Natural killer cell treated with Interleukin-12 subunit alpha and Interleukin-12 subunit beta and Interleukin-15 and Interleukin-18, amount 100 ng/mL, for 72 hours (primary cell): ENCODE measurements around the gene NPSR1. TPM values are rescaled to one million over a fixed set of nuclear protein-coding genes. Genes with fewer than 3 reads are reported as not detected.
"Not testable (repeated sequence)": the region's sequence is repeated elsewhere in the genome, so short reads cannot be mapped to it uniquely, and the experiment has no call there.

Source experiments
- ATAC-seq, 2 donors: fragments of 150-1000 bp; cut with Tn5 transposase in 1 of 2; sonication (Bioruptor Pico), chemical (Tn5 transposase) in 1 of 2; 2 replicates each; pipeline ENCODE4 v1.10.0; 2021
- DNase-seq: peaks from one replicate; pipeline ENCODE4 v3.0.0; 2022; ENCODE audit warnings: low spot score
- H3K27ac Mint-ChIP-seq, 2 donors: 1 replicate in 1 of 2; 2 replicates in 1 of 2; pipeline ENCODE4 v1.8.0; 2022; ENCODE audit warnings: mixed read lengths in 2 of 2, mild to moderate bottlenecking in 1 of 2, moderate library complexity in 1 of 2
- H3K27me3 Mint-ChIP-seq, 2 donors: 1 replicate in 1 of 2; 2 replicates in 1 of 2; pipeline ENCODE4 v1.8.0; 2022; ENCODE audit warnings: mixed read lengths in 2 of 2
- H3K36me3 Mint-ChIP-seq: one replicate; pipeline ENCODE4 v1.8.0; 2022; ENCODE audit warnings: mixed read lengths
- H3K4me1 Mint-ChIP-seq, 2 donors: 1 replicate in 1 of 2; 2 replicates in 1 of 2; pipeline ENCODE4 v1.8.0; 2022; ENCODE audit warnings: low read depth in 2 of 2, mixed read lengths in 2 of 2, mild to moderate bottlenecking in 1 of 2
- H3K4me3 Mint-ChIP-seq: one replicate; pipeline ENCODE4 v1.8.0; 2022; ENCODE audit warnings: mixed read lengths
- H3K9me3 Mint-ChIP-seq: 2 replicates; pipeline ENCODE4 v1.8.0; 2022; ENCODE audit warnings: mixed read lengths
- total RNA-seq, 2 donors: library from RNA; stranded (reverse); gene quantifications; one replicate each; pipeline ENCODE4 v1.2.3, GENCODE V29; 2022

NPSR1 gene
- total RNA-seq, 2 donors from 2014 or later, result not detected

DNA sequence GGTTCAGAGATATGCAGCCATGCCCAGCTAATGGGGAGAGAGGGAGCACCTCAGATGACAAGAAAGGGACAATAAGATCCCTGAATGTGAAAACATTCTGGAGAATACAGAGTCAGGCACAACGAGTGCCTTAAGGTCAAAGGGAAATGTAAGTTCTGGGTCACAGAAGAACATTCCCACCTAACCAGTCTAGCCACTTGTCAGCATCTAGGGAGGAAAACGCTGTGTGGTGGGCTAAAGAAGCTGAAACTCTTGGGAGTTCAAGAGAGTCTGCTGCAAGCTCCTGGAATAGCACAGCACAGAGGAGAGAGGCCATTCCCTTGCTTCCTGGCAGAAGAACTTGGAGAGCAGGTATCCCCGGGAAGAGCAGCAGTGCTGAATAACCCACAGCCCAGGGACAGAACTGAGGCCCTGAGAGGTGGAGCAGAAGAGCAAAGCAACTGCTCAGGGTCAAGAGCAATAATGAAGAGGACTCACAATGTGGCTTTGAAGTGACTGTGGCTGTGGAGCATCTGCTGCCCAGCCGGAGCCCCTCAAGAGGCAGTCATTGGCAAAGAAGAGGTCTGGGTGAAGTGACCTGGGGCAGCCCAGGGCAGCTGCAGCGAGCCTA is 182.3 kb downstream of the NPSR1 start:
- H3K4me3 Mint-ChIP-seq, result no peak overlapping the region
- H3K9me3 Mint-ChIP-seq, result no peaks in the 10 kb centered on the region
- no peaks in the 10 kb centered on the region for H3K36me3 Mint-ChIP-seq
- ATAC-seq, result no peak
- no peak overlapping the region for H3K27ac Mint-ChIP-seq
- no peaks in the 10 kb centered on the region for H3K4me1 Mint-ChIP-seq
- H3K27me3 Mint-ChIP-seq, result peaks cover 22 to 29% of the 10 kb centered on the region in 2 donors
- no peak for DNase-seq

DNA sequence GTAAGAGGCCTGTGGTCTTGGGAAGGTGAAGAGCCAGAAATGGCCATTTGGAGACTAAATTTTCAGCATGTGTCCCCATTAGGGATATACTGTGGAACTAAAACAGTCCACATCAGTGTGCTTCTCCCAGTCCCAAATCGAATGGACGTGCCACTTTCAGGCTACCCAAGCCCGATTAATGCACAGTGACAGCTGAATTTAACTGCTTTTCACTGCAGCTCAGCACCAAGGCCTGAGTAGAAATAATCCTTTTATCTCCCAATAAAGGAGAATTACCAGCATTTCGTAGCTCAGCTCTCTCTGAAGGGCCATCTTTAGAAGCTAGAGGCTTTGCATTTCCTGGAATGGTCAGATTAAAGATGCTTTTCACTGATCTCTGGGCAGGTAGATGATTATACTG is 183.3 kb downstream of the NPSR1 start:
- Mint-ChIP-seq H3K4me3 (no peak overlapping the region), H3K36me3 (no peaks in the 10 kb centered on the region), H3K4me1 (no peaks in the 10 kb centered on the region), H3K27me3 (peaks cover 24 to 35% of the 10 kb centered on the region in 2 donors), H3K27ac (no peak overlapping the region), H3K9me3 (no peaks in the 10 kb centered on the region)
- no peak for ATAC-seq
- no peak for DNase-seq

DNA sequence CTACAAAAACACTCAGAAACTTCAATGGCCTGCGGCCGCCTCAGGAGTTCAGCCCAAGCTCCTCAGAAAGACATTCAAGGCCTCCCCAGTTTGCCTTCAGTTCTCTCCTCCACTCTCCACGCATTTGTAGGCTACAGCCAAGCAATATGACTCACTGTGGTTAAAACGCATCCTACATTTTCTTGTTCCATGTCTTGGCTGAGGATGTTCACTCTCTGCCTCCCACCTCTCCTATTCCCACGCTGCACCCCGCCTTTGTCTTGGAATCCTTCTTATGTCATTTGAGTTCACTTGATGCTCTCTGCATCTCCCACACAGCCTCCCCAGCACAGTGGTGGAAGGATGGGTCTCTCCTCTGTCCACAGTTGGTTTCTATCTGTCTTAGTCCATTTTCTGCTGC is 184.8 kb downstream of the NPSR1 start:
- H3K36me3 Mint-ChIP-seq, result no peaks in the 10 kb centered on the region
- H3K4me1 Mint-ChIP-seq, result no peaks in the 10 kb centered on the region
- ATAC-seq (no peak), DNase-seq (no peak)
- peaks cover 3% of the 10 kb centered on the region for H3K9me3 Mint-ChIP-seq
- H3K27ac Mint-ChIP-seq, result no peak overlapping the region
- peaks cover 25 to 40% of the 10 kb centered on the region in 2 donors for H3K27me3 Mint-ChIP-seq
- no peak overlapping the region for H3K4me3 Mint-ChIP-seq

DNA sequence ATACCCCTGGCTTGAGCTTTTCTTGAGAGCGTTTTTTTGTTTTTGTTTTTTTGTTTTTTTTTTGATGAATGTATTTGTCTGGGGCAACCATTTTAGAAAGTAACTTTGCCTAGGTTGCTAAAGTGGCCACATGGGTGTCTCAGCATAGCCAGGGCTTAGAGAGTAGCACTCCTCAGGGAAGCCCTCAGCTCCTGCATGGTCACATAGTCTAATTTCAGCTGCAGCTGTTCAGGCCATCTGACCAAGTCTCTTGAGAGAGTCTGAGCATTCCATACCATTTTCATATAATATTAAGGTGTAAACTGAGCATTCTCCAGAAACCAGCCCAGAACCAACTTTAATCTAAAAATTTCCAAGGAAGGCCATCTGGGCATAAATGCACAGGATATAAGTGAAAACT is 186.4 kb downstream of the NPSR1 start:
- no peak for ATAC-seq
- no peak for DNase-seq
- Mint-ChIP-seq H3K4me3 (no peak overlapping the region), H3K27ac (no peak overlapping the region), H3K4me1 (no peaks in the 10 kb centered on the region), H3K27me3 (peaks cover 19 to 45% of the 10 kb centered on the region in 2 donors), H3K9me3 (peaks cover 3% of the 10 kb centered on the region), H3K36me3 (no peaks in the 10 kb centered on the region)

DNA sequence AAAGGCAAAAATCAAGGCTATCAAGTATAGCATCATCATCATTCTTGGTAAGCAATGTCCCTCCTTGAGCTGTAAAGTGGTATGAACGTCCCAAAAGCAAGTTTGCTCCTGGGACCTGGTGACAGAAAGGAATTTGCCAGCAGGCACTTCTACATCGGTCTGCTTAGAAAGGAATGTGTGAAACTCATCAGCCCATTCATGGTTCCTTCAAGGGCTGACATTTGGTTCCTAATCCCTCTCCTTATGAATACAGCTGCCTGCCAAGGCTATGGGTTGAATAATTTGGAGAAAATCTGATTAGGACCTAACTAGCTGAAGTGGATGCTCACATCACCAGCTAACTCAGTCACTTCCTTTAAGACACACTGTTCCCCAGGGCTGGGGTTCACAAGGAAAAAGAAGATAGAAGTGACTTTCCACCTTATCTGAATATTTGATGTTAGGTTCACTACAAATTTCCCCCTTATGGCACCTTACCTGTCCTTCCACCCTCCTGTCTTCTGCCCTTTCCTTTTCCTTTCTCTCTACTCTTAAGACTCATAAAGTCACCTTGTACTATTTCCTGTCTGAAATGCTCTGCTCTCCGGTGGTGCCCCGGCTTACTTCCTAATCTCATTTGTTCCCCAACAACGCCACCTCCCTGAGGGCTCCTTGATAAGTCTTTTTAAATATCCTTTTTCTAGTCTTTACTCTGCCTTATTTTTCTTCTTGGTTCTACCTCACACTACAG is 187.1 kb downstream of the NPSR1 start:
- no peak overlapping the region for H3K4me3 Mint-ChIP-seq
- H3K9me3 Mint-ChIP-seq, result peaks cover 3% of the 10 kb centered on the region
- peaks cover 13 to 46% of the 10 kb centered on the region in 2 donors for H3K27me3 Mint-ChIP-seq
- DNase-seq, result no peak
- no peaks in the 10 kb centered on the region for H3K4me1 Mint-ChIP-seq
- no peaks in the 10 kb centered on the region for H3K36me3 Mint-ChIP-seq
- no peak for ATAC-seq
- no peak overlapping the region for H3K27ac Mint-ChIP-seq

DNA sequence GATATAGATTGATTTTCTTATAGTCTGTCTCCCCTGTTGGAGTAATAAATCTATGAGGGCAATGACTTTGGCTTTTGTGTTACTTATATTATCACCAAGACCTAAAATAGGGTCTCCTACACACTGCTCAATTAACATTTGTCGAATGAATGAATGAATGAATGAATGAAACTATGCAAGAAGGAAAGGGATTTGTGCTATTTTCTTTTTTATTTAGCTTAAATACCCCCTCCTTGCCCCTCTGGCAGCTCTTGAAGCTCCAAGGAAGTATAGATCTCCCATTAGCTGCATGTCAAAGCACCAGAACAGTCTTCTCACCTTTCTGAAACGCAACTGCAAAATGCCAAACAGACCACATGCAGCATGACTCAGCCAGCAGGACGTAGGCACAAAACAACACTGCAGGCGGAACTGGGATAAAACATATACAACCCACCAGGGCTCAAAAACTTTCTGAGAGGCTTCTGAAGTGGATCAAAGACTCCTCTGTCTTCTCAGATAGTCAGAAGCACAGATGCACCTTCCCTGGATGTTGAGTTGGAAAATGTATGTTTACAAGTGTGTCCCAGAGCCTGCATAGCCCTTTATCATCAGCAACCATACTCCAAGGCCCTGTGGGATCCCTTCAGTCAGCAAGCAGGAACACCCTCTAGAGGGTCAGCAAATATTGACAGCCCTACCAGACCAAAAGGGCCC is 187.8 kb downstream of the NPSR1 start:
- Mint-ChIP-seq H3K4me1 (no peaks in the 10 kb centered on the region), H3K4me3 (no peak overlapping the region), H3K9me3 (peaks cover 3% of the 10 kb centered on the region), H3K27me3 (peaks cover 12 to 50% of the 10 kb centered on the region in 2 donors), H3K36me3 (no peaks in the 10 kb centered on the region), H3K27ac (no peak overlapping the region)
- ATAC-seq (no peak), DNase-seq (no peak)

DNA sequence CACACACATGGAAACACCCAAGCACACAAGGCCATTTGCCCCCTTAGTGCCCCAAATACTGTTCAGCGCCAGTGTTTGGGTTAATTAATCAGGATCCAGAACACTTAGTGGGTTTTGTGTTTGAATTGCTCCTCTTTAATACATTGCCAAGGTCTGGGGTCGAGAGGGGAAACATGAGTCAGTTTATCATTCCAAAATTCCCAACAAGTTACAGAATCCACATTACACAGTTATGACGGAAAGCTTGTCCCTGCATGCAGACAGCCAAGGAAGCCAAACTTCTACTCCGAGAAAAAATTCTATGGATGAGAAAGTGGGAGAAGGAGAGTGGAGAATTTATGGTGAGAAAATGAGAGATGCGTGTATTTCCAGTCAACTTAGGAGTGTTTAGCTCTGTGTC is 189.0 kb downstream of the NPSR1 start:
- ATAC-seq (no peak), DNase-seq (no peak)
- Mint-ChIP-seq H3K27ac (no peak overlapping the region), H3K9me3 (peaks cover 3% of the 10 kb centered on the region), H3K4me3 (no peak overlapping the region), H3K27me3 (peaks cover 15 to 52% of the 10 kb centered on the region in 2 donors), H3K36me3 (no peaks in the 10 kb centered on the region), H3K4me1 (no peaks in the 10 kb centered on the region)

DNA sequence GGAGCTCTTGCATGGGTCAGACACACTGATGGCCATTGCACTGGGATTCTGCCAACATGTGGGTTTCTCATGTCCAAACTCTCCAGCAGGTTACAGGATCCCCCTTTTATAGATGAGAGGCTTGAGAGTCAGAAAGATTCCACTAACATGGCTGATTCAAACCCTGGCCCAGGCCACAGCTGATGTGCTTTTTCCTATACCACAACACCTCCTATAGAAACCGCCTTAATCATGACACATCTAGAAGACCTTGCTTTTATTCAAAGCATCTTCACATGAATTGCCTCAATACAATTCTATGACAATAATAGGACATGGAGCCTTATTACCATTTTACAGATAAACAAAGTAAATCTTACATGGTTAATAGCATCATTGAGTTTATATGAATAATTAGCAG is 190.7 kb downstream of the NPSR1 start:
- ATAC-seq, result no peak
- Mint-ChIP-seq H3K4me1 (no peaks in the 10 kb centered on the region), H3K27me3 (peaks cover 15 to 47% of the 10 kb centered on the region in 2 donors), H3K27ac (no peak overlapping the region), H3K4me3 (no peak overlapping the region), H3K36me3 (no peaks in the 10 kb centered on the region), H3K9me3 (peaks cover 3% of the 10 kb centered on the region)
- no peak for DNase-seq

DNA sequence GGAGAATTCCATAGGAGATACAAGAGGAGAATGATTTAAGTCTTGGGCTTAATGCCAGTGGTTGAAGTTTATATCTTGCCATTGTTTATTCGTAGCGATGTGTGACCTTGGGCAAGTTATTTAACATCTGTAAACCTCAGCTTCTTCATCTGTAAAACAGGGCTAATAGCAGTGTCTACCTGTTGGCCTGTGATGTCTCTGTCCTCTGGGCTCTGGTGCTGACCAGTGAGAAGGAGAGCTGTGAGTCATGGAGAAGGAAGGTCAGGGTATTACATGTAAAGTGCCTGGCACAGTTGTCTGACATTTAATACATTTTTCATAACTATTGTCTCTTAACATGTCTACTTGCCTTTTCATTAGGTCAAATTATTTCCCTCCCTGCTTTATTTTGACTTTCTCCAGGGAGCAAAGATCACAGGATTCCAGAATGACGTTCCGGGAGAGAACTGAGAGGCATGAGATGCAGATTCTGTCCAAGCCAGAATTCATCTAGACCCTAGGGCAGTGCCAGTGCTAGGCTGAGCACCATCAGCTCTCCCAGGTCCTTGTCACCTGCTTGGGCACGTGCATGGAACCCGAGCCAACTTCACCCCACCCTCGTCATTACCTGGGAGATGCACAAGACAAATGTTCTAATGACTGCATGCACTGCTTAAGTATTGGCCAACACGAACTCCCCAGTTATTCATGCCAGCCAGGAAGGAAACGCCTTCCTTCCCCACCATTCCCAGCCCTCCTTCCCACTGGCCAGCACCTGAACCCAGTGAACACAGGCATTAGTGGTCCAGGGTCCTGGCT is 191.3 kb downstream of the NPSR1 start:
- peaks cover 3% of the 10 kb centered on the region for H3K9me3 Mint-ChIP-seq
- no peak for DNase-seq
- no peak for ATAC-seq
- H3K4me3 Mint-ChIP-seq, result no peak overlapping the region
- no peaks in the 10 kb centered on the region for H3K36me3 Mint-ChIP-seq
- peaks cover 15 to 47% of the 10 kb centered on the region in 2 donors for H3K27me3 Mint-ChIP-seq
- H3K4me1 Mint-ChIP-seq, result no peaks in the 10 kb centered on the region
- no peak overlapping the region for H3K27ac Mint-ChIP-seq

DNA sequence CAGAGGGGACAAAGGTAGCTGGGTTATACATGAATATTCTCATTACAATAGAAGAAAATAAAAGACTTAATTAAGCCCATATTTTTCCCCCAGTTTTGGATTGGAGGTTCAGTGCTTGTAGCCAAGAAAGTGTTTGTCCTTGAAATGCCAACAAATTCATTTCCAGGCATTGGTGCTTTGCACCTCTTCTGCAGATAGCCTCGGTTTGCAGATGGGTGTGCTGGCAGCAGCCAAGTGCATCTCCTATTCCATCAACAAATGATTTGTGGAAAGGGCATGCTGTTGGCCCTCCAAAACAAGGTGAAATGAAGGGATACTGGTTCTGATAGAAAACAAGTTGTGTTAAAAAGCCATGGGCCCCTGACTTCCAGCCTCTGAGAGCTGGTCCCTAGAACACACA is 192.0 kb downstream of the NPSR1 start:
- DNase-seq (no peak), ATAC-seq (no peak)
- Mint-ChIP-seq H3K27ac (no peak overlapping the region), H3K27me3 (peaks cover 15 to 47% of the 10 kb centered on the region in 2 donors), H3K4me3 (no peak overlapping the region), H3K9me3 (peaks cover 3% of the 10 kb centered on the region), H3K36me3 (no peaks in the 10 kb centered on the region), H3K4me1 (no peaks in the 10 kb centered on the region)

DNA sequence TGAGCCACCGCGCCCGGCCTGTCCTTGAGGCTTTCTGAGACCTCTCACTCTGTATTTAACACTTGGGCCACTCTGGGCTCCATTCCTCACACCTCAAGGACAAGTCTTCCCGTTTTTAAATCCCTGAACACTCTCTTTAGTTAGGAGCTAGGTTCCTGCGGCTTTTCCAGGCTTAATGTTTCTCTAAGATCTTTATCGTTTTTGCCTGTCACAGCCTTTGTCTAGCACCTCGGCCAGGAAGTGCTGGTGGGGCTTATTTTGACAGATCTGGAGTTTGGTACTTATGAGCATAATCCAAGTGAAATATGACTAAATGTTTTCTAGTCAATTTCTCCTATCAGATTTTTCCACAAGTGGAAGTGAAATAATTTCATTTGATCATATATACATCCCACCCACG is 192.7 kb downstream of the NPSR1 start:
- H3K36me3 Mint-ChIP-seq, result no peaks in the 10 kb centered on the region
- no peak overlapping the region for H3K27ac Mint-ChIP-seq
- ATAC-seq (no peak), DNase-seq (no peak)
- peaks cover 10 to 40% of the 10 kb centered on the region in 2 donors for H3K27me3 Mint-ChIP-seq
- H3K9me3 Mint-ChIP-seq, result peaks cover 3% of the 10 kb centered on the region
- no peak overlapping the region for H3K4me3 Mint-ChIP-seq
- H3K4me1 Mint-ChIP-seq, result no peaks in the 10 kb centered on the region

DNA sequence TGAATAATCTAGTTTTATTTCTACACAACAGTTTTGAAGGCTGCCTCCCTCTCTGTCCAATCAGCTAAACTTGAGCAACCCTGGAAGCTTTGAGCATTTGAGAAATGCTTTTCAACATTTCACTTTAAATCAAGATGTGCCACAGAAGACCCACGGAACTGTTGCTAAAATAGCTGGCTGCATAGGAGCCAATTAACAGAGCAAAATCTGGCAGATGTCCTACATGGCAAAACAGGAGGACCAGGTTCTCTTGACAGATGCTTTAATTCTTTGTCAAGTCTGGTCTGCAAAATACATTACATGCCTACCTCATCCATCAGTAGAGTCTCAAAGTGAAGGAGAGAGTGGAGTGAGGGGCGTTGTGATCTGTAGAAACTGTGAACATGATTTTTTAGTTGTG is 193.4 kb downstream of the NPSR1 start:
- H3K36me3 Mint-ChIP-seq, result no peaks in the 10 kb centered on the region

DNA sequence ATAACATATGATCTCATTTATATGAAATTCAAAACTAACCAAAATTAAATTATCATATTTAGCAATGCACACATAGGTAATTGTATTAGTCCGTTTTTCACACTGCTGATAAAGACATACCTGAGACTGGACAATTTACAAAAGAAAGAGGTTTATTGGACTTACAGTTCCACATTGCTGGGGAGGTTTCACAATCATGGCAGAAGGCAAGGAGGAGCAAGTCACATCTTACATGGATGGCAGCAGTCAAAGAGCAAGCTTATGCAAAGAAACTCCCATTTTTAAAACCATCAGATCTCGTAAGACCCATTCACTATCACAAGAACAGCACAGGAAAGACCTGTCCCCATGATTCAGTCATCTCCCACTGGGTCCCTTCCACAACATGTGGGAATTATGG is 200.4 kb downstream of the NPSR1 start:
- H3K4me1 Mint-ChIP-seq, H3K9me3 Mint-ChIP-seq, H3K4me3 Mint-ChIP-seq, H3K36me3 Mint-ChIP-seq, DNase-seq, H3K27ac Mint-ChIP-seq, ATAC-seq: not testable (repeated sequence)
- peaks cover 10 to 37% of the 10 kb centered on the region in 2 donors for H3K27me3 Mint-ChIP-seq

More for the DNA sequence above, 193.4 kb downstream of the NPSR1 start:
- DNase-seq (no peak), ATAC-seq (no peak)
- no peaks in the 10 kb centered on the region for H3K4me1 Mint-ChIP-seq
- H3K4me3 Mint-ChIP-seq, result no peak overlapping the region
- H3K9me3 Mint-ChIP-seq, result peaks cover 3% of the 10 kb centered on the region
- peaks cover 13 to 36% of the 10 kb centered on the region in 2 donors for H3K27me3 Mint-ChIP-seq
- no peak overlapping the region for H3K27ac Mint-ChIP-seq
